OCI-LY1 (cell line): Measurements from ENCODE around the gene LCN1.

Experiments
- H2AFZ ChIP-seq: fragments of 200-600 bp; sonication (generic), shearing (Covaris generic); 2 replicates; pipeline ENCODE4 v1.6.0; 2014; ENCODE audit warnings: antibody characterized with exemption, mild to moderate bottlenecking, low read length
- H3F3A ChIP-seq: fragments of 200-600 bp; sonication (generic), shearing (Covaris generic); 2 replicates; pipeline ENCODE4 v1.6.0; 2014; ENCODE audit warnings: mild to moderate bottlenecking, antibody characterized with exemption, low read length, moderate library complexity; ENCODE audit not compliant: insufficient read depth
- H3K27ac ChIP-seq: fragments of 200-600 bp; sonication (generic); 2 replicates; pipeline ENCODE4 v1.5.1; 2014; ENCODE audit warnings: low read length, mixed run types, mild to moderate bottlenecking, low read depth; ENCODE audit not compliant: poor library complexity, severe bottlenecking
- H3K27me3 ChIP-seq: fragments of 200-600 bp; sonication (generic); 2 replicates; pipeline ENCODE4 v1.6.0; 2014; ENCODE audit warnings: antibody characterized with exemption, mild to moderate bottlenecking, low read length, moderate library complexity; ENCODE audit not compliant: insufficient read depth
- H3K36me3 ChIP-seq: fragments of 200-600 bp; sonication (generic); 2 replicates; pipeline ENCODE4 v1.6.1; 2014; ENCODE audit warnings: mild to moderate bottlenecking, antibody characterized with exemption, low read length, moderate library complexity, mixed read lengths; ENCODE audit not compliant: insufficient read depth
- H3K4me1 ChIP-seq: fragments of 200-600 bp; sonication (generic); 2 replicates; pipeline ENCODE4 v1.5.1; 2014; ENCODE audit warnings: mild to moderate bottlenecking, low read length, moderate library complexity; ENCODE audit not compliant: insufficient read depth, severe bottlenecking
- H3K4me2 ChIP-seq: fragments of 200-600 bp; sonication (generic), shearing (Covaris generic); 2 replicates; pipeline ENCODE4 v1.6.1; 2014; ENCODE audit warnings: low read length
- H3K4me3 ChIP-seq: fragments of 200-600 bp; sonication (generic); 2 replicates; pipeline ENCODE4 v1.5.1; 2014; ENCODE audit warnings: low read length, low read depth, mild to moderate bottlenecking, mixed read lengths; ENCODE audit not compliant: poor library complexity, severe bottlenecking
- H3K79me2 ChIP-seq: fragments of 200-600 bp; shearing (Covaris generic); 2 replicates; pipeline ENCODE4 v1.6.1; 2016; ENCODE audit warnings: mixed run types, low read length, mixed read lengths; ENCODE audit not compliant: insufficient read depth
- H3K9ac ChIP-seq: fragments of 200-600 bp; sonication (generic), shearing (Covaris generic); 2 replicates; pipeline ENCODE4 v1.6.1; 2014; ENCODE audit warnings: mild to moderate bottlenecking, low read length, mixed read lengths
- H3K9me2 ChIP-seq: fragments of 200-600 bp; sonication (generic), shearing (Covaris generic); 2 replicates; pipeline ENCODE4 v1.6.1; 2014; ENCODE audit warnings: low read depth, mild to moderate bottlenecking, low read length, mixed read lengths
- H3K9me3 ChIP-seq: fragments of 200-600 bp; shearing (Covaris generic); 2 replicates; pipeline ENCODE4 v1.6.1; 2014; ENCODE audit warnings: low read length, mixed read lengths
- H4K20me1 ChIP-seq: fragments of 200-600 bp; sonication (generic), shearing (Covaris generic); 2 replicates; pipeline ENCODE4 v1.6.0; 2016; ENCODE audit warnings: mild to moderate bottlenecking, low read length; ENCODE audit not compliant: insufficient read depth
- EZH2 ChIP-seq: fragments of 200-600 bp; sonication (generic), shearing (Covaris generic); IDR thresholded peaks from 2 replicates; pipeline ENCODE4 v1.8.0; 2017; ENCODE audit warnings: borderline replicate concordance, mixed run types, mild to moderate bottlenecking, antibody characterized with exemption, low read length, moderate library complexity, mixed read lengths
- TF ChIP-seq, protein P1 (sequence below): fragments of 200-600 bp; sonication (generic), shearing (Covaris generic); IDR thresholded peaks from 2 replicates; pipeline ENCODE4 v1.5.1; 2017; ENCODE audit warnings: mild to moderate bottlenecking, antibody characterized with exemption, low read length, moderate library complexity, mixed read lengths

LCN1 gene

DNA sequence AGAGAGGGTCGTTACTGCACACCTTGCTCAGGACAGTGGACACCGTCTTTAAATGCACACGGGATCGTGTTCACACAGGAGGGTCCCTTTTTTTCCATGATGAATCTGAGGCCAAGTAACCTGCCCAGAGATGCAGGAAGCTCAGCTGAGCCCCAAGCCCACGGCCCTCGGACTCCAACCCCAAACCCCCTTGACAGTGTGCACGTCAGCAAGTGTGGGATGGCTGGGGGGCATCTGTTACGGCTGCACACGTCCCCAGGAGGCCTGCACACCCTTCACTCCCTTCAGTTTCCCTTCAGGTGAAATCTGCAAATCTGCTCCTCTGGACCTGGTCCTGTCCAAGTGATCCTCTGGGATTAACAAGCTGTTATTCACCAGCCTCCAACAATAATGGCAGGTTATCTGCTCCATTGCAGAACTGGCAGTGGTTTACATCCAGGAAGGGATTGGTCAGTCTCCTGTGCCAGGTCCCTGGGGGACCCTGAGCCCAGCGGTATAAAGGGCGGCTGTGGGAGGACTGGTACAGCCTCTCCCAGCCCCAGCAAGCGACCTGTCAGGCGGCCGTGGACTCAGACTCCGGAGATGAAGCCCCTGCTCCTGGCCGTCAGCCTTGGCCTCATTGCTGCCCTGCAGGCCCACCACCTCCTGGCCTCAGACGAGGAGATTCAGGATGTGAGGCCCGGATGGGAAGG, at the start of gene LCN1:
Gene LCN1, plus strand, starts transcription at position 525 of the 692 bp plus-strand sequence. Its CDS starts 58 bp downstream, at position 583.
- Histone ChIP-seq H3K9ac (no peak within 1 kb of the TSS), H3K27me3 (no peaks in the 10 kb centered on the region), H3K9me2 (no peaks in the 10 kb centered on the region), H3K79me2 (no peaks in the 10 kb centered on the region), H3K36me3 (no peaks in the 10 kb centered on the region), H4K20me1 (no peaks in the 10 kb centered on the region), H3K4me2 (no peak within 1 kb of the TSS), H3K4me1 (no peaks in the 10 kb centered on the region), H3K9me3 (no peaks in the 10 kb centered on the region), H3K4me3 (no peak within 1 kb of the TSS), H3F3A (no peaks in the 10 kb centered on the region), H3K27ac (no peak within 1 kb of the TSS), H2AFZ (no peak within 1 kb of the TSS)
- TF ChIP-seq, protein P1, sequence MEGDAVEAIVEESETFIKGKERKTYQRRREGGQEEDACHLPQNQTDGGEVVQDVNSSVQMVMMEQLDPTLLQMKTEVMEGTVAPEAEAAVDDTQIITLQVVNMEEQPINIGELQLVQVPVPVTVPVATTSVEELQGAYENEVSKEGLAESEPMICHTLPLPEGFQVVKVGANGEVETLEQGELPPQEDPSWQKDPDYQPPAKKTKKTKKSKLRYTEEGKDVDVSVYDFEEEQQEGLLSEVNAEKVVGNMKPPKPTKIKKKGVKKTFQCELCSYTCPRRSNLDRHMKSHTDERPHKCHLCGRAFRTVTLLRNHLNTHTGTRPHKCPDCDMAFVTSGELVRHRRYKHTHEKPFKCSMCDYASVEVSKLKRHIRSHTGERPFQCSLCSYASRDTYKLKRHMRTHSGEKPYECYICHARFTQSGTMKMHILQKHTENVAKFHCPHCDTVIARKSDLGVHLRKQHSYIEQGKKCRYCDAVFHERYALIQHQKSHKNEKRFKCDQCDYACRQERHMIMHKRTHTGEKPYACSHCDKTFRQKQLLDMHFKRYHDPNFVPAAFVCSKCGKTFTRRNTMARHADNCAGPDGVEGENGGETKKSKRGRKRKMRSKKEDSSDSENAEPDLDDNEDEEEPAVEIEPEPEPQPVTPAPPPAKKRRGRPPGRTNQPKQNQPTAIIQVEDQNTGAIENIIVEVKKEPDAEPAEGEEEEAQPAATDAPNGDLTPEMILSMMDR = no peak
- no peak for TF ChIP-seq EZH2

DNA sequence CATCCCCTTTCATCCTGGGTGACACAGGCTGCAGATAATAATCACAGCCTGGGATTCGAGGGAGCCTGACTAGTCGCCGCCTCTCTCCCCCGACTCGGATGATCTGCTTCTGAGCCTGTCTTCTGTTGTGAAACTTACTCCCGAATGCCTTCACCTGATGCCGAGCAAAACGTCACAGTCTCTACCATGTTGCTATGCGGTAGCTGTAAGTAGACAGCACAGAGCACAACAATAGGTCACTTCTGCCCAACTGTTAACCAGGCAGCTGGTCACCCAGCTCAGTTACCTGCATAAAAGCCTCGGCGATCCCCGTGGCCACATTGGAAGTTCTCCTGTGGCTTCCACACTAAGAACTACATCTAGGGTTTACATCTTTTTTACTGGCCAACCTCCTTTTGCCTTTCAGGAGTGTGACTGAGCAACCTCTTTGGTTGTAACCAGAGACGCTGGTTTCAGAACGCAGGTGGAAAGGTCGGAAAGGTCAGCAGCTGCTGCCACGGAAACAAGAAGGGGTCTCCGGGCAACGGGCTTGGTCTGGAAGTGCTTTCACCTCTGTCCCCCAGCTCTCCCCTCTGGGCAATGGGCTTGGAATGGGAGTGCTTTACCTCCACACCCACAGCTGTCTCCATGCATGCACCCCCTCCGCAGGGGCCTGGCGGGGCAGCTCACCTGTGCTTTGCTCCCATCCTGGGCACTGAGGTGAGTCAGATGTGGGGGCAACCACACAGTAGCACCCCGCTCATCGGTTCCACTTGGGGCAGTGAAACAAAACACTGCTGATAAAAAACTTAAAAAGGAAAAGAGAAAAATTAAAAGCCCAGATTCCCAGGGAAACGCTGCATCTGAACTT, 49.2 kb upstream of the LCN1 start:
- H4K20me1 ChIP-seq = no peaks in the 10 kb centered on the region
- no peaks in the 10 kb centered on the region for H3K36me3 ChIP-seq
- no peaks in the 10 kb centered on the region for H3K9me3 ChIP-seq
- no peak overlapping the region for H3K4me3 ChIP-seq
- no peak overlapping the region for H3K9ac ChIP-seq
- no peak overlapping the region for H3K27ac ChIP-seq
- no peak overlapping the region for H3K4me2 ChIP-seq
- no peaks in the 10 kb centered on the region; the same call in 1 of the 2 replicates for H3K27me3 ChIP-seq
- no peaks in the 10 kb centered on the region for H3K79me2 ChIP-seq
- no peak overlapping the region for H2AFZ ChIP-seq
- H3K4me1 ChIP-seq = no peaks in the 10 kb centered on the region
- H3F3A ChIP-seq = no peaks in the 10 kb centered on the region
- H3K9me2 ChIP-seq = no peaks in the 10 kb centered on the region
- TF ChIP-seq EZH2 = no peak
- TF ChIP-seq, protein P1 = no peak

DNA sequence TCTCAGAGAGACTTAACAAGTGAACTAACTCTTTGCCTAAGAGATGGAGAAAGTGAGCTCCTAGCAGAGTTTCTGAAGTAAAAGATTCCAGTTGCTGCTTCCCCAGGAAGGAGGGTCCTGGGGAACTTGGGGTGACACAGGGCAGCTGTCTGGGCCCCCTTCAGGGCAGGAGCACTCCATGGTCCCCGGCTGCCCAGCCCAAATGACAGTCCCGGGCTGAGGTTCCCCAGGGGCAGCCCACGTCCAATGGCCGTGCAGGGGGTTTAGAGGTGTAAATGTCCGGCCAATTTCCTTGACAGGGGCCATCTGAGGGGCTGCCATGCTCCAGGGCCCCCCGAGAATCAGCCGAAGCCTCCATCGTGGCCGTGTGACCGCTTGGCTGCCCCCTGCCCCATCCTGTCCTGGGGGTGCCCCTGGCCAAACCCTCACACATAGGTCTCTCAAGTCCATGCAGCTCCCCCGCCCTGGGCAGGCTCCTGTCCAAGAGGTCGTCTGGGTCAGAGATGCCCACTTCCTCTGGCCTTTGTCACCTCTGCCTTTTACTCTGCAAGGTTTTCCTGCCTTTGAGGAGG, 47.2 kb upstream of the LCN1 start:
- Histone ChIP-seq H3K27me3 (no peaks in the 10 kb centered on the region; the same call in 1 of the 2 replicates), H3F3A (no peaks in the 10 kb centered on the region), H3K9me3 (no peaks in the 10 kb centered on the region), H3K79me2 (no peaks in the 10 kb centered on the region), H3K36me3 (no peaks in the 10 kb centered on the region), H3K9ac (no peak overlapping the region), H3K4me1 (no peaks in the 10 kb centered on the region), H3K4me3 (no peak overlapping the region), H2AFZ (no peak overlapping the region), H4K20me1 (no peaks in the 10 kb centered on the region), H3K27ac (no peak overlapping the region), H3K9me2 (no peaks in the 10 kb centered on the region), H3K4me2 (no peak overlapping the region)
- no peak for TF ChIP-seq EZH2
- TF ChIP-seq, protein P1 = no peak
